GM04504 (cell line): ENCODE results near the gene DPM2.

Source experiments
- DNase-seq: peaks from one replicate; pipeline ENCODE4 v3.0.0-alpha.2; 2012; ENCODE audit warnings: low read depth

Gene DPM2

DNA sequence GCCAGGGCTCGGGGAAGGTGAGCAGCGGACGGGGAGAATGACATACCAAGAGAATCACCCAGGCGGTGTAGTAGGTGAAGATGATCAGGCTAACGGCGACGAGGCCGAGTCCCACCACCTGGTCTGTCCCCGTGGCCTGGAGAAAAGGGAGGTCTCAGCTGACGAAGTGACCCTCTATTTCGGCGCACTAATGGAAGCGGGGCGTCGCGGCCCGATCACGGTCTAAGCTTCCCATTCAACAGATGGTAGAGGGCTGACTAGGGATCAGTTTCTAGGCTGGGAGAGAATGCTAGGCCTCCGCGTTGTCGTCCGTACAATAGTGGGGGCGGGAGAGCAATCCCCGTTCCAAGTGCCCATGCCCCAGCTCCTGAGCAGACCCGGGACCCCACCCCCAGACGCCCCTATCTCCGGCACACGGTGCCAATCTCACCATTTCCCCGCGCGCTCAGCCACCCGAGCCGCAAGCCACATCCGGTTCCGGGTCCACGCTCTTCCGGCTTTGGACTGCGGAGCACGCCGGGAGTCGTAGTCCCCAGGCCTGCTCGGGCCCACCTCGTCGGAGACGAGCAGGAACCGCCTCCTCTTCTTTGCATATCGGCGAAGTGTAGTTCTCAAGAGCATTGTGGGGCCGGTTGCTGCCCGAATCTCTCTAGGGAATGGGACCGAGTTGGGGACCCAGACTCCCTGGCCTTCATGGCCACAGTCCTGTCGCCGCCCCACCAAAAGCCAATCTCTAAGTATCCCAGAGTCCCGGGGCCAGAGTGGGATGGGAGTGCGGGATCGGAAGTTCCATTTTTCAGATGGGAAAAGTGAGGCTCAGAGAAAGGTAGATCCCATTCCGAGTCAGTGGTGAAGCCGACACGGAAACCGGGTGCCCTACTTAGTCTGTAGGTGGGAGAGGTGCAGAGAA lies at the start of gene DPM2:
Gene DPM2 (minus strand): TSS at position 467 of the 910 bp plus-strand sequence. CDS start 34 bp downstream, at position 433.
- peak; percentile 60 for DNase-seq

DNA sequence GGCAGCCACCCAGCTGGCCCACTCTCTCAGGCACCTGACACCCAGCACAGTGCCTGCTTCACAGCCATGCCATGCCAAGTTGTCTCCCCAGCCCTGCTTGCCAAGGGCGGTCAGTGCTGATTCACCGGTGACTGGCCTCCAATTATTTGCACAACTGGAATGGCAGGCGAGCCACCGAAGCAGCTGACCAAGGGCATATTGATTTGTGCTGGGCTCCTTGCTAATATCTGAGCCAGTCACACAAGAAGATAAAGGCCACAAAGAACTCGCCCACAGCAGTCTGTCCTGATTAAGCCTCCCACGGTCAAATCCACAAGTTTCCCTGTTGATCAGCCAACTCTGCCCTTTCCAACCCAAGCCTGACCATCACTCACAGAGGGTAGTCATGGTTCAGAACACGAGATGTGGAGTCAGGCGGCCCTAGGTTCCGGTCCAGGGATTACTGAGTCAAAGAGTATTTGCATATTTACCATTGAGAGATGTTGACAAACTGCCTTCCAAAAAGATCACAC lies 49.5 kb upstream of the DPM2 start:
- no peak for DNase-seq

DNA sequence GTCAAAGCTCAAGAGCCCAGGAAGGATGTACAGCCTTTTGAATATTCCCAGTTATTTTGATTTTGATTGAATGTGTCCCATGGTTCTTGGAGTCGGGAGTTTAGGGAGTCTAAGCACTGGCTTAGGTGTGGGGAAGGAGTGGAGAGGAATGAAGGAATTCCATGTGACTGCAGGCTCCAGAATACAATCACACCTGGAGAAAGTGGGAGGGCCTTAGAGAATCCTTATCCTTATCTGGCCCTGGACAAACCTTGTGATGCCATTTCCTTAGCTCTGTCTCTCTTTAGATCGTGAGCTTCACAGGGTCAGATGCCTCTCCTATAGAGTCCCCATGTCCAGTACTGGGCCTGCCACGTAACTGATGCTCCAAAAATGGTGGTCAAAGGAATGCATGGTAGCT lies 47.4 kb upstream of the DPM2 start:
- no peak for DNase-seq

DNA sequence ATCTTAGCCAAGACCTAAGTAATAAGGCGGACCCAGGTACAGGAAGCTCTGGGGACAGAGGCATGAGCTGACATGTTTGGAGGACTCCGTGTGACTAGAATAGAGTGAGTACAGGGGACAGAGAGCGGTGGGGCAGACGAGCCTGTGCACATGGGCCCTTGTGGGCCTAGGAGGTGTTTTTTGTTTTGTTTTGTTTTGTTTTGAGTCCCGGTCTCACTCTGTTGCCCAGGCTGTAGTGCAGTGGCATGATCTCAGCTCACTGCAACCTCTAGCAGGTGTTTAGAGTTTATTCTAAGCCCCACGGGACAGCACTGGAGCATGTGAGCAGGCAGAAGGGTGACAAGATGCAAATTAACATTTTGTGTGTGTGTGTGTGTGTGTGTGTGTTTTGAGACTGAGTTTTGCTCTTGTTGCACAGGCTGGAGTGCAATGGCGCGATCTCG lies 46.2 kb upstream of the DPM2 start:
- no peak for DNase-seq

DNA sequence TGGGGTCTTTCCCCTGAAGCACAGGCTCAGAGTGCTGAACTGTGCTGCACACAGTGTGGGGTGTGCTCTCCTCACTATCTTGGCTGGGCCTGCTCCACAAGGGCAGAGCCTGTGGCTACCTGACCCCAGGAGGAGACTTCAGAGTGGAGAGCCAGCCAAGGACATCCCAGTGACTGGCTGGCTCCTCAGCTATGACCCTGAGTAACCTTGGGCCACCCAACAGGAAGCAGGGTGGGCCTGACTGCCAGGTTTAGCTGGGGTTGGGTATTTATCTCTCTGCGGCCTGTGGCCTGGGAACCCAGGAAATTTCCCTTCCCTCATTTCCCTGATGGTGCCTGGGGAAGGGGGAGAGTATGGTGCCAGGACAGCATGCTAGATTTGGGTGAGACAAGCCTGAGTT lies 45.3 kb upstream of the DPM2 start:
- no peak for DNase-seq

DNA sequence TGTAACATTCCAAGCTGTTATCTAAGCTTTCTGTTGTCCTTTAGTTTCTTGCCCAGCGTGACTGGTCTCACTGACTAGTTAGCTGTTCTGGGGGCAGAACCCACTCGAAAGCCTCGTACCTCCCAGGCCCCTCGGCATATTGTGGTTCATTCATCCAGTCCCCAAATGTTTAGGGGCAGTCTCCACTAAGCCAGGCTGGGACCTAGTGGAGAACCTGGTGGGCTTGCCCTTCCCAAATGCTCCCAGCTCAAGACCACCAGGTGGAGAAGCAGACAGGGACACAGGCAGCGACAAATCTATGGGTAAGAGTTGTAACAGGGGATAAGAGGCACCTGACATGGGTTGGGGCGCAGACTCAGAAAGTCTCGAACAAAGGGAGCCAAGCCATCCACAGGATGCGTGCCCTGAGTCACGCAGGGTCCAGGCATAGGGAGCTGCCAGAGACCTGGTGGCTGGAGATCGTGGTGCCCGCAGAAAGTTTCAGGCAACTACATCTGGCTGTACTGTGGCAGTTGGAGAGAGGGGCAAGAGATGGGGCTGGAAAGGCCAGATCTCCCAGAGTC lies 44.0 kb upstream of the DPM2 start:
- no peak for DNase-seq

DNA sequence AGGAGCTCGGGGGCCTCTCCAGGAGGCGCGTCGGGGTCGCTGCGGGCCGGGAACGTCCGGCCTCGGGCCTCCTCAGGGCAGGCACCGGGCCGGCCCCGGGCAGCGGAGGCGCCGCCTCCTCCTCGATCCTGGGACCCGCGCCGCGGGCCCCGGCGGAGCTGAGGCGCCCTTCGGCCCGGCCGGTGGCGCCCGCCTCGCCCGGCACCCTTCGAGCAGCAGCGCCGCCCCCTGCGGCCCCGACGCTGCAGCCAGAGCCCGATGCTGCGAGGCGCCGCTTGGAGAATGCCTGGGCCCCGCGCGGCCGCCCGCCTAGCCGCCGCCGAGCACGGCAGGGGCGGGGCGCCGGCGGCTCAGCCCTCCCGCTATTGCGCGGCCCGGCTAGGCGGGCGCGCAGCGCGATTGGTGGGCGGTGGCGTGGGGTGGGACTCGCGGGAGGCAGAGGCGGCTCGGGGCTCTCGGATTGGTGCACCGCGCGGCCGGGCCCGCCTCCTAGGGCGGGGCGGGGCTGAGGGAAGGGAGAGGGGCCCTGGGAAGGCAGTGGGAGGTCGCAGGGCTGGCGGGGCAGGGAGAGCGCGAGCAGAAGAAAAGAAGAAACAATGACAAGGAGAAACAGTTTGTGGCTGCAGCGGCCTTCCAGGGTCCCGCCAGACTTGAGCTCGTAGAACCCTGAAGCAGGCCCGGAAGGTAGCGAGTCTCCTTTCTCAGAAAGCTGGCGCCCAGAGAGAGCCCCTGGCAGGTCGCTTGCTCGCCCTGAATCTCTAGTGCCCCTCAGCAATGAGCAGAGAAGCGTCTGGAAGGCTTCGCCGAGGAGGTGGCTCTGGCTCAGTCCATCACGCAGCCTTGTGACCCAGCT lies 43.3 kb upstream of the DPM2 start, which contains the start of gene EEIG1:
Gene EEIG1 (minus strand): TSS at position 284 of the 853 bp plus-strand sequence. CDS start 852 bp downstream, outside the sequence.
- DNase-seq: peak; percentile 80

GRCh38 chr9:127980060-127980705 lies 42.5 kb upstream of the DPM2 start:
- no peak for DNase-seq

- DNase-seq: no peak
These were observed 41.8 kb upstream of the DPM2 start for GRCh38 chr9:127979333-127980059.

- DNase-seq: no peak
These were observed 41.3 kb upstream of the DPM2 start for GRCh38 chr9:127979015-127979332.

GRCh38 chr9:127977884-127978647 lies 40.4 kb upstream of the DPM2 start:
- peak; percentile 46 for DNase-seq

DNA sequence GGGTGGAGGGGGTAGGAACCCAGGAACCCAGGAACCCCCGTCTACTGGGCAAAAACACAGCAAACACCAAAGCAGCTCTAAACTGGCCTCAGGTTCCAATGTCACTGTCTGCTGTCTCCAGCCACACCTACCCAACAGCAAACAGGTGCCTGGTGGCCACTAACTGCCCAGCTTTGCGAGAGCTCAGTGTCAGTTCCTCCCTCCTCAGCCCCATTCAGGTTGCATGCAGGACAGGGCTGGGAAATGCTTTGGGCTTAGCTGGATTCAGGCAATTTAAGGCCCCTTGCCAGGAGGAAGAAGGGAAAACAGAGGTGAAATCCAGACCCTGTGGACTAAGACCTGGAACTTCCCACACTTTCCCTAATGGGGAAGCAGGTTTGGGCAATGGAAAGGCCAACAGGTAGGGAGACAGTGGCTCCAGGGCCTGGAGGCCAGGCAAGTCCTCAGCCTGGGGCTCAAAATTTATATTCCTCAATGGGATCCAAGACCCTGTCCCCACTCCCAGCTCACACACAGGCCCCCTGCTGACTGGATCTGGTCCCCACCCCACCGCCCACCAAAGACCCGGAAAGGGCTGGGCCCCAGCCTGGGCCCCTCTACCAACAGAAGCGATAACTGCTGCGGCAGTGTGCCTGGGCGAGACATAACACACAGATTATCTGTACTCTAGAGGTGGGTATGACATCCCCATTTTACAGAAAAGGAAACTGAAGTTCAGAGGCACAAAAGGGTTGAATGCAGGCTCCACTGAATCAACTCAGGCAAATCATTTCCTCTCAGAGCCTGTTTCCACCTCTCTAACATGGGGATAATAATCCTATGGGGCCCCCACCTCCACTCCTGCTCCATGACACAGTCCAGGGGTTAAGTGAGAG lies 39.6 kb upstream of the DPM2 start:
- DNase-seq: no peak

GRCh38 chr9:127976498-127976897 lies 38.8 kb upstream of the DPM2 start:
- DNase-seq: no peak

DNA sequence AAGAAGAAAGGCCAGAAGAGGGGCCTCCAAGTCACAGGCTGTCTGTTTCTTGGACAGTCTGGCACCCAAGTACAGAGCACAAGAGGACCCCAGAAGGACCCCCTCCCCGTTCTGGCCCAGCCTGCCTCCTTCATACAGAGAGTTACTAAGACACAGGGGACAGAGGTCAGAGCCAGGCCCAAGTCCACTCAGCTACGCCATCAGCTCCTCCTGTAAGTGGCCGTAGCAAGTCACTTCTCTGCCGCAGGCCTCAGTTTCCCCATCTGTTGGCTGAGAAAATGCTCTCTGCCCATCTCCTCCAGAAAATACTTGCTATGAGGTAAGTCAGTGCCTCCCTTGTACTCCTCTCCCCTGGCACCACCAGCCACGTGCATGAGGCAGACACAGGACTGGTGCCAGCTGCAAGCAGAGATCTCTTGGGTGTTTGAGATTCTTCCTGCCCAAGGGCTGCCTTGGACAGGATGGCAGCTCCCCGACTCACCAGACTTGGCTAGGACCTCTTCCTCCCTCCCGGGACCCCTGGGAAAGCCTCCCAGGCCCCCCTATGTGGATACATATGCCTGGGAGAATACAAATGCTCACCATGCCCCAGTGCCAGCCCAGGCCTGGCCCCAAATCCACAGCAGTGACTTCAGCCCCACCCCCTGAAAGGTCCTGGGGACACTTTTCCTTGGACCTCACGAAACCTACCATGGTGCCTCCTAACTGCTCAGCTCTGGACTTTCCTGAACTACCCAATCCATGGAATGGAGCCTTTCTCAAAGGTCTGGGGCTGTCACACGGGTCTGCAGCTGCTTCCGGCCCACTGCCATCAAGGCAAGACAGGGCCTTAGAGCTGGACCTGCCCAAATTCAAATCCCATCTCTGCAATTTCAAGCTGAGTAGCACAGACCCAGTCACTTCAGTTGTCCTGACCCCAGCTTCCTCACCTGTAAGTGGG lies 38.0 kb upstream of the DPM2 start:
- no peak for DNase-seq

GRCh38 chr9:127974769-127975261 lies 37.2 kb upstream of the DPM2 start:
- no peak for DNase-seq

DNA sequence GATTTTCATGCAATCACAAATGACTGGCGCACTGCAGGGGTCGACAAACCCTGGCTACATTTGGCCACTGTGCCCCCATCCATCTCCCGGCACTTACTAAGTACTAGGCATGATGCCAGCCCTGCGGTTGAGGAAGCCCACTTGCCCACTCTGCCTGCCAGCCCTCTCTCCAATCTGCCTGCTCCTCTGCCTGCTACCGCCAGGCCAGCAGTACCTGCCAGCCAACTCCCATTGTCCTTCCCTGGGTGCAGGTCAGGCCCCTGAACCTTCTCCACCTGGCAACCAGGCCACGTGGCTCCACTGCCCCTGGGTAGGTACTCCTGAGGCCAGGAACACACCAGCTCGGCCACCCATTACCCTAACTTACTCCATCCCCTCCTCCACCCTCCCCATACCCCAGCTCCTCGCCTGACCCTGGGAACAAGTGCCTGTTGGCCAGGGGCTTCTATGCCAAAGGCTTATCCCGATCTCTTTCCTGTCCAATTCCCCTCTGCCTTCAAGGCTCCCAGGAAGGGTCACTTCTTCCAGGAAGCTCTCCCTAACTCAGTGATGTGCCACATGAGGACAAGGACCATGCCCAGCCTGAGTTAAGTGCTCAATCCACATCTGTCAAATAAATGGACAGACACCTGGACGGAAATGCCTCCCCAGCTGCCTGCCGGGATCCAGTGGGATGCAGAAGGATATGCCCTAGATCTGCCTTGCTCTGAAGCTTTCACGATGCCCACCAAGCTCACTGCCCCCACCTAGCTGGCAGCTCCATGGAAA lies 36.5 kb upstream of the DPM2 start:
- DNase-seq: no peak
